DMS79 (cell line): ENCODE data around the gene CSNK1A1.
"Not testable (repeated sequence)": the region's sequence is repeated elsewhere in the genome, so short reads cannot be mapped to it uniquely, and the experiment has no call there.

Source experiments
- DNase-seq: peaks from one replicate; lab custom pipeline; 2025; lab: John Stamatoyannopoulos, UW

Gene CSNK1A1

GRCh38 chr5:149529463-149529862 is 21.8 kb downstream of the CSNK1A1 start:
- no peak for DNase-seq

GRCh38 chr5:149528281-149529060 is 22.8 kb downstream of the CSNK1A1 start:
- DNase-seq = no peak

- DNase-seq = no peak
These were observed 24.2 kb downstream of the CSNK1A1 start for GRCh38 chr5:149526845-149527590.

- no peak for DNase-seq
These were observed 29.2 kb downstream of the CSNK1A1 start for GRCh38 chr5:149521739-149522685.

- DNase-seq = no peak
These were observed 31.6 kb downstream of the CSNK1A1 start for GRCh38 chr5:149519601-149520000.

- no peak for DNase-seq
These were observed 32.6 kb downstream of the CSNK1A1 start for GRCh38 chr5:149518620-149519019.

- DNase-seq = no peak
These were observed 33.6 kb downstream of the CSNK1A1 start for GRCh38 chr5:149517461-149518122.

GRCh38 chr5:149514512-149514911 is 36.7 kb downstream of the CSNK1A1 start:
- no peak for DNase-seq

- DNase-seq = not testable (repeated sequence)
These were observed 37.8 kb downstream of the CSNK1A1 start for GRCh38 chr5:149513372-149513947.

GRCh38 chr5:149510136-149510535 is 41.1 kb downstream of the CSNK1A1 start:
- no peak for DNase-seq

- no peak for DNase-seq
These were observed 46.6 kb downstream of the CSNK1A1 start for GRCh38 chr5:149504677-149505076.

GRCh38 chr5:149503006-149503405 is 48.2 kb downstream of the CSNK1A1 start:
- DNase-seq = no peak

- no peak for DNase-seq
These were observed 50.2 kb downstream of the CSNK1A1 start for GRCh38 chr5:149500922-149501582.

- DNase-seq = no peak
These were observed 52.4 kb downstream of the CSNK1A1 start for GRCh38 chr5:149498724-149499336.

- DNase-seq = no peak
These were observed 53.9 kb downstream of the CSNK1A1 start for GRCh38 chr5:149497357-149497756.

GRCh38 chr5:149496917-149497316 is 54.3 kb downstream of the CSNK1A1 start:
- no peak for DNase-seq

- no peak for DNase-seq
These were observed 55.1 kb downstream of the CSNK1A1 start for GRCh38 chr5:149496166-149496565.

GRCh38 chr5:149495673-149496072 is 55.6 kb downstream of the CSNK1A1 start:
- no peak for DNase-seq

GRCh38 chr5:149493316-149493715 is 57.9 kb downstream of the CSNK1A1 start:
- DNase-seq = peak; percentile 8

GRCh38 chr5:149492781-149493180 is 58.5 kb downstream of the CSNK1A1 start:
- no peak for DNase-seq
